Measurements from ENCODE around the gene B3GALNT2. TPM values are rescaled to one million over a fixed set of nuclear protein-coding genes. Genes with fewer than 3 reads are reported as not detected.

B3GALNT2 gene
- total and polyA plus RNA-seq, 5 donors from 2014 or later, result 1.5 to 6.6 (median 4.8) TPM

GRCh38 chr1:235402457-235403200 is 101.6 kb downstream of the B3GALNT2 start:
- H3K27ac ChIP-seq (ENCODE audit: insufficient read depth, low read length, poor library complexity, severe bottlenecking), result no peak overlapping the region
- no peak for ATAC-seq (ENCODE audit: low read depth in 2 of 2)
- no peaks in the 10 kb centered on the region for H3K9me3 ChIP-seq (ENCODE audit: control insufficient read depth in 2 of 2, low read length in 2 of 2)

GRCh38 chr1:235401251-235401650 is 103.0 kb downstream of the B3GALNT2 start:
- ATAC-seq (ENCODE audit: low read depth in 2 of 2) (no peak), DNase-seq (no peak)
- no peak overlapping the region for H3K4me3 ChIP-seq (ENCODE audit: low read depth, low read length)
- no peaks in the 10 kb centered on the region for H3K27me3 ChIP-seq (ENCODE audit: control insufficient read depth, insufficient read depth, low read length)
- Mint-ChIP-seq H3K4me3 (no peak overlapping the region), H3K36me3 (peaks cover 8% of the 10 kb centered on the region), H3K4me1 (peaks cover 0 to 14% (median 12%) of the 10 kb centered on the region in 4 donors), H3K27me3 (no peaks in the 10 kb centered on the region), H3K9me3 (no peaks in the 10 kb centered on the region), H3K27ac (no peak overlapping the region)
- peaks cover 3% of the 10 kb centered on the region for H3K36me3 ChIP-seq (ENCODE audit: control insufficient read depth, insufficient read depth, low read length)
- H3K4me1 ChIP-seq (ENCODE audit: control insufficient read depth, insufficient read depth, low read length, poor library complexity, severe bottlenecking), result no peaks in the 10 kb centered on the region
- H3K27ac ChIP-seq (ENCODE audit: insufficient read depth, low read length, poor library complexity, severe bottlenecking), result no peak overlapping the region
- no peaks in the 10 kb centered on the region for H3K9me3 ChIP-seq (ENCODE audit: control insufficient read depth in 2 of 2, low read length in 2 of 2)

More at GRCh38 chr1:235402457-235403200, 101.6 kb downstream of the B3GALNT2 start:
- Mint-ChIP-seq H3K27ac (no peak overlapping the region), H3K4me1 (peaks cover 0 to 14% (median 8%) of the 10 kb centered on the region in 4 donors), H3K27me3 (no peaks in the 10 kb centered on the region), H3K36me3 (peaks cover 5% of the 10 kb centered on the region), H3K9me3 (no peaks in the 10 kb centered on the region), H3K4me3 (no peak overlapping the region)
- DNase-seq, result no peak
- Histone ChIP-seq H3K4me1 (ENCODE audit: control insufficient read depth, insufficient read depth, low read length, poor library complexity, severe bottlenecking) (no peaks in the 10 kb centered on the region), H3K36me3 (ENCODE audit: control insufficient read depth, insufficient read depth, low read length) (peaks cover 3% of the 10 kb centered on the region), H3K27me3 (ENCODE audit: control insufficient read depth, insufficient read depth, low read length) (no peaks in the 10 kb centered on the region), H3K4me3 (ENCODE audit: low read depth, low read length) (no peak overlapping the region)

Other genes with a start within 250 kb of the B3GALNT2 start
- gene ARID4B, start 176.3 kb downstream of the B3GALNT2 start, total RNA-seq, result 192 TPM
- 10 to 100 TPM; 52.6 to 63.4 (median 56.1) TPM for gene ARID4B, start 176.3 kb downstream of the B3GALNT2 start, polyA plus RNA-seq
- 30.8 TPM for gene GGPS1, start 175.9 kb downstream of the B3GALNT2 start, total RNA-seq
- gene GGPS1, start 175.9 kb downstream of the B3GALNT2 start, polyA plus RNA-seq, result 10 to 100 TPM; 60.2 to 82.0 (median 78.4) TPM
- 19.7 TPM for gene TBCE, start 137.0 kb downstream of the B3GALNT2 start, total RNA-seq
- 10 to 100 TPM; 13.9 to 21.4 (median 19.1) TPM for gene TBCE, start 137.0 kb downstream of the B3GALNT2 start, polyA plus RNA-seq
- gene GNG4, start 145.3 kb upstream of the B3GALNT2 start, total RNA-seq, result not detected
- gene GNG4, start 145.3 kb upstream of the B3GALNT2 start, polyA plus RNA-seq, result not detected

All from CD4-positive, CD25-positive, alpha-beta regulatory T cell (primary cell).